Osteoblast (primary cell): Measurements from ENCODE around the gene MPND. TPM values are rescaled to one million over a fixed set of nuclear protein-coding genes. Genes with fewer than 3 reads are reported as not detected.

Experiments used
- DNase-seq: peaks from one replicate; pipeline ENCODE4 v3.0.0; 2011; ENCODE audit warnings: low spot score, mixed read lengths; ENCODE audit not compliant: insufficient read length; ENCODE audit errors: missing footprints
- H2AFZ ChIP-seq: 2 replicates; pipeline ENCODE4 v1.6.0; 2011; ENCODE audit warnings: mild to moderate bottlenecking, low read length
- H3K27ac ChIP-seq: 2 replicates; pipeline ENCODE4 v1.5.1; 2011; ENCODE audit warnings: mild to moderate bottlenecking, low read depth, low read length, moderate library complexity
- H3K27me3 ChIP-seq: 2 replicates; pipeline ENCODE4 v1.6.0; 2012; ENCODE audit warnings: mild to moderate bottlenecking, control low read depth, inconsistent platforms, low read length, moderate library complexity; ENCODE audit not compliant: insufficient read depth
- H3K36me3 ChIP-seq: 2 replicates; pipeline ENCODE4 v1.5.1; 2011; ENCODE audit warnings: mild to moderate bottlenecking, low read length, control low read depth, moderate library complexity; ENCODE audit not compliant: insufficient read depth
- H3K4me1 ChIP-seq: 2 replicates; pipeline ENCODE4 v1.5.1; 2011; ENCODE audit warnings: mild to moderate bottlenecking, low read length, control low read depth, moderate library complexity; ENCODE audit not compliant: insufficient read depth
- H3K4me2 ChIP-seq: 2 replicates; pipeline ENCODE4 v1.6.0; 2011; ENCODE audit warnings: mild to moderate bottlenecking, low read length; ENCODE audit not compliant: insufficient read depth
- H3K4me3 ChIP-seq: fragments of 200-600 bp; sonication (generic); 3 replicates; pipeline ENCODE4 v1.5.1; 2012; ENCODE audit warnings: mild to moderate bottlenecking, low read length, inconsistent platforms; ENCODE audit not compliant: insufficient read depth
- H3K79me2 ChIP-seq: 2 replicates; pipeline ENCODE4 v1.6.0; 2012; ENCODE audit warnings: mild to moderate bottlenecking, low read length, control low read depth, inconsistent platforms; ENCODE audit not compliant: insufficient read depth
- H3K9me3 ChIP-seq: 2 replicates; pipeline ENCODE4 v1.5.1; 2011; ENCODE audit warnings: low read depth, low read length, control low read depth
- H4K20me1 ChIP-seq: 2 replicates; pipeline ENCODE4 v1.6.0; 2012; ENCODE audit warnings: mild to moderate bottlenecking, low read length, control low read depth; ENCODE audit not compliant: insufficient read depth
- CTCF ChIP-seq: IDR thresholded peaks from 2 replicates; pipeline ENCODE4 v1.5.1; 2011; ENCODE audit warnings: mild to moderate bottlenecking, low read depth, low read length, moderate library complexity; ENCODE audit errors: extremely low read depth
- total RNA-seq: library from RNA; depleted of rRNA; stranded (reverse); fragments of >200 nt; gene quantifications from 2 replicates; pipeline ENCODE4 v1.2.3, GENCODE V29; 2012

MPND gene
- total RNA-seq, 1 donor = 6.9 TPM

- H3K79me2 ChIP-seq = peaks cover 98% of the 10 kb centered on the region
- no peaks in the 10 kb centered on the region for H3K9me3 ChIP-seq
- peak; percentile 94 for DNase-seq
- H4K20me1 ChIP-seq = peaks cover 83% of the 10 kb centered on the region
- peak overlapping the region; percentile 69 for H3K27ac ChIP-seq
- TF ChIP-seq CTCF = peak; percentile 36
- H3K27me3 ChIP-seq = no peaks in the 10 kb centered on the region
- H3K4me1 ChIP-seq = peaks cover 30% of the 10 kb centered on the region
- peaks cover 23% of the 10 kb centered on the region for H3K36me3 ChIP-seq
- H3K4me2 ChIP-seq = peak overlapping the region; percentile 68
- no peak overlapping the region for H2AFZ ChIP-seq
- peak overlapping the region; percentile 22 for H3K4me3 ChIP-seq
Measured at GRCh38 chr19:4386041-4386782, 42.9 kb downstream of the MPND start.

GRCh38 chr19:4388337-4389063 is 45.1 kb downstream of the MPND start:
- Histone ChIP-seq H3K27me3 (no peaks in the 10 kb centered on the region), H3K27ac (no peak overlapping the region), H3K4me1 (peaks cover 44% of the 10 kb centered on the region), H3K4me3 (no peak overlapping the region), H3K79me2 (peaks cover 99% of the 10 kb centered on the region), H4K20me1 (peaks cover 91% of the 10 kb centered on the region), H3K4me2 (no peak overlapping the region), H3K36me3 (peaks cover 19% of the 10 kb centered on the region), H3K9me3 (no peaks in the 10 kb centered on the region), H2AFZ (no peak overlapping the region)
- TF ChIP-seq CTCF = no peak
- DNase-seq = peak; percentile 79

GRCh38 chr19:4389064-4389375 is 45.7 kb downstream of the MPND start:
- no peak for TF ChIP-seq CTCF
- H3K27me3 ChIP-seq = no peaks in the 10 kb centered on the region
- H3K27ac ChIP-seq = no peak overlapping the region
- no peaks in the 10 kb centered on the region for H3K9me3 ChIP-seq
- peaks cover 14% of the 10 kb centered on the region for H3K36me3 ChIP-seq
- peaks cover 89% of the 10 kb centered on the region for H4K20me1 ChIP-seq
- H3K4me3 ChIP-seq = no peak overlapping the region
- no peak overlapping the region for H2AFZ ChIP-seq
- DNase-seq = no peak
- peaks cover 47% of the 10 kb centered on the region for H3K4me1 ChIP-seq
- H3K79me2 ChIP-seq = peaks cover 99% of the 10 kb centered on the region
- no peak overlapping the region for H3K4me2 ChIP-seq

GRCh38 chr19:4389511-4390016 is 46.2 kb downstream of the MPND start:
- peak overlapping the region; percentile 41 for H3K27ac ChIP-seq
- no peak for DNase-seq
- TF ChIP-seq CTCF = no peak
- no peak overlapping the region for H2AFZ ChIP-seq
- H3K36me3 ChIP-seq = peaks cover 9% of the 10 kb centered on the region
- no peak overlapping the region for H3K4me3 ChIP-seq
- H3K27me3 ChIP-seq = no peaks in the 10 kb centered on the region
- H4K20me1 ChIP-seq = peaks cover 89% of the 10 kb centered on the region
- H3K79me2 ChIP-seq = peaks cover 99% of the 10 kb centered on the region
- peaks cover 53% of the 10 kb centered on the region for H3K4me1 ChIP-seq
- H3K4me2 ChIP-seq = no peak overlapping the region
- no peaks in the 10 kb centered on the region for H3K9me3 ChIP-seq
